ENCODE measurements around the gene KCNT2. TPM values are rescaled to one million over a fixed set of nuclear protein-coding genes. Genes with fewer than 3 reads are reported as not detected.

KCNT2 gene
- total RNA-seq, 1 donor from 2014 or later: 5.9 TPM

GRCh38 chr1:196545222-196545621 is 63.0 kb downstream of the KCNT2 start:
- DNase-seq (ENCODE audit: low read depth) (no peak), FAIRE-seq (no peak)
- Histone ChIP-seq H3K4me1 (ENCODE audit: insufficient read depth, low read length) (no peaks in the 10 kb centered on the region), H2AFZ (ENCODE audit: low read depth, low read length) (no peak overlapping the region), H3K36me3 (ENCODE audit: insufficient read depth, low read length) (no peaks in the 10 kb centered on the region), H4K20me1 (ENCODE audit: insufficient read depth, low read length) (no peaks in the 10 kb centered on the region), H3K27me3 (ENCODE audit: insufficient read depth, low read length) (no peaks in the 10 kb centered on the region), H3K4me3 (ENCODE audit: insufficient read depth, low read depth, low read length) (no peak overlapping the region), H3K27ac (ENCODE audit: low read depth, low read length) (no peak overlapping the region), H3K9me3 (ENCODE audit: insufficient read depth, low read depth, low read length) (no peaks in the 10 kb centered on the region), H3K79me2 (ENCODE audit: insufficient read depth, low read length) (no peaks in the 10 kb centered on the region), H3K4me2 (ENCODE audit: low read length) (no peak overlapping the region), H3K9ac (ENCODE audit: low read length) (no peak overlapping the region)
- Mint-ChIP-seq H3K27ac (ENCODE audit: unreplicated experiment) (no peak overlapping the region), H3K4me3 (ENCODE audit: unreplicated experiment) (no peak overlapping the region), H3K27me3 (ENCODE audit: low read depth, unreplicated experiment) (no peaks in the 10 kb centered on the region), H3K36me3 (ENCODE audit: low read depth, unreplicated experiment) (no peaks in the 10 kb centered on the region), H3K9me3 (ENCODE audit: unreplicated experiment) (no peaks in the 10 kb centered on the region), H3K4me1 (ENCODE audit: low read depth, unreplicated experiment) (no peaks in the 10 kb centered on the region)
- no peak for TF ChIP-seq EZH2 (IDR thresholded peaks at IDR 0.05; ENCODE audit: insufficient read depth, low read length)
- TF ChIP-seq, protein P1, sequence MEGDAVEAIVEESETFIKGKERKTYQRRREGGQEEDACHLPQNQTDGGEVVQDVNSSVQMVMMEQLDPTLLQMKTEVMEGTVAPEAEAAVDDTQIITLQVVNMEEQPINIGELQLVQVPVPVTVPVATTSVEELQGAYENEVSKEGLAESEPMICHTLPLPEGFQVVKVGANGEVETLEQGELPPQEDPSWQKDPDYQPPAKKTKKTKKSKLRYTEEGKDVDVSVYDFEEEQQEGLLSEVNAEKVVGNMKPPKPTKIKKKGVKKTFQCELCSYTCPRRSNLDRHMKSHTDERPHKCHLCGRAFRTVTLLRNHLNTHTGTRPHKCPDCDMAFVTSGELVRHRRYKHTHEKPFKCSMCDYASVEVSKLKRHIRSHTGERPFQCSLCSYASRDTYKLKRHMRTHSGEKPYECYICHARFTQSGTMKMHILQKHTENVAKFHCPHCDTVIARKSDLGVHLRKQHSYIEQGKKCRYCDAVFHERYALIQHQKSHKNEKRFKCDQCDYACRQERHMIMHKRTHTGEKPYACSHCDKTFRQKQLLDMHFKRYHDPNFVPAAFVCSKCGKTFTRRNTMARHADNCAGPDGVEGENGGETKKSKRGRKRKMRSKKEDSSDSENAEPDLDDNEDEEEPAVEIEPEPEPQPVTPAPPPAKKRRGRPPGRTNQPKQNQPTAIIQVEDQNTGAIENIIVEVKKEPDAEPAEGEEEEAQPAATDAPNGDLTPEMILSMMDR (IDR thresholded peaks at IDR 0.05; ENCODE audit: insufficient read depth, low read depth, low read length): no peak

GRCh38 chr1:196544617-196545016 is 63.6 kb downstream of the KCNT2 start:
- Histone ChIP-seq H3K9ac (ENCODE audit: low read length) (no peak overlapping the region), H3K79me2 (ENCODE audit: insufficient read depth, low read length) (no peaks in the 10 kb centered on the region), H3K9me3 (ENCODE audit: insufficient read depth, low read depth, low read length) (no peaks in the 10 kb centered on the region), H3K36me3 (ENCODE audit: insufficient read depth, low read length) (no peaks in the 10 kb centered on the region), H3K4me2 (ENCODE audit: low read length) (no peak overlapping the region), H3K27me3 (ENCODE audit: insufficient read depth, low read length) (no peaks in the 10 kb centered on the region), H4K20me1 (ENCODE audit: insufficient read depth, low read length) (no peaks in the 10 kb centered on the region), H3K4me1 (ENCODE audit: insufficient read depth, low read length) (no peaks in the 10 kb centered on the region), H3K27ac (ENCODE audit: low read depth, low read length) (no peak overlapping the region), H2AFZ (ENCODE audit: low read depth, low read length) (no peak overlapping the region), H3K4me3 (ENCODE audit: insufficient read depth, low read depth, low read length) (no peak overlapping the region)
- TF ChIP-seq, protein P1 (IDR thresholded peaks at IDR 0.05; ENCODE audit: insufficient read depth, low read depth, low read length): no peak
- no peak for TF ChIP-seq EZH2 (IDR thresholded peaks at IDR 0.05; ENCODE audit: insufficient read depth, low read length)
- DNase-seq (ENCODE audit: low read depth): no peak
- FAIRE-seq: no peak
- Mint-ChIP-seq H3K9me3 (ENCODE audit: unreplicated experiment) (no peaks in the 10 kb centered on the region), H3K27ac (ENCODE audit: unreplicated experiment) (no peak overlapping the region), H3K27me3 (ENCODE audit: low read depth, unreplicated experiment) (no peaks in the 10 kb centered on the region), H3K4me3 (ENCODE audit: unreplicated experiment) (no peak overlapping the region), H3K4me1 (ENCODE audit: low read depth, unreplicated experiment) (no peaks in the 10 kb centered on the region), H3K36me3 (ENCODE audit: low read depth, unreplicated experiment) (no peaks in the 10 kb centered on the region)

DNA sequence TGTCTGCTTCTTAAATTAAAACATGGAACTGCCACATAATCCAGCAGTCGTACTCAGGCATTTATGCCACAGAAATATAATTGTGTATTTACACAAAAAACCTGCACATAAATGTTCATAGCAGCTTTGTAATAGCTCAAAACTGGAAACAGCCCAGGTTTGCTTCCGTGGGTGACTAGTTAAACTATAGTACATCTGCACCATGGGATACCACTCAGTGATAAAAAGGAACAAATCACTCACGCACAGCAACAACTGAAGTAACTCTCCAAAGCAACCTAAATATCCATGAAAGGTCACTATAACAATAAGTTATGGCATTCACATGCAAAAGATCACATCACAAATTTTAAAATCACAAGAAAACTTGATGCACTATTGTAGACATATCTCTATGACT is 64.4 kb downstream of the KCNT2 start:
- Mint-ChIP-seq H3K27ac (ENCODE audit: unreplicated experiment) (no peak overlapping the region), H3K4me1 (ENCODE audit: low read depth, unreplicated experiment) (no peaks in the 10 kb centered on the region), H3K36me3 (ENCODE audit: low read depth, unreplicated experiment) (no peaks in the 10 kb centered on the region), H3K27me3 (ENCODE audit: low read depth, unreplicated experiment) (no peaks in the 10 kb centered on the region), H3K9me3 (ENCODE audit: unreplicated experiment) (no peaks in the 10 kb centered on the region), H3K4me3 (ENCODE audit: unreplicated experiment) (no peak overlapping the region)
- no peak overlapping the region for H2AFZ ChIP-seq (ENCODE audit: low read depth, low read length)
- no peaks in the 10 kb centered on the region for H3K79me2 ChIP-seq (ENCODE audit: insufficient read depth, low read length)
- DNase-seq (ENCODE audit: low read depth) (no peak), FAIRE-seq (peak; percentile 39)
- H3K36me3 ChIP-seq (ENCODE audit: insufficient read depth, low read length): no peaks in the 10 kb centered on the region
- no peaks in the 10 kb centered on the region for H3K4me1 ChIP-seq (ENCODE audit: insufficient read depth, low read length)
- no peaks in the 10 kb centered on the region for H4K20me1 ChIP-seq (ENCODE audit: insufficient read depth, low read length)
- no peak overlapping the region for H3K4me2 ChIP-seq (ENCODE audit: low read length)
- no peaks in the 10 kb centered on the region for H3K27me3 ChIP-seq (ENCODE audit: insufficient read depth, low read length)
- TF ChIP-seq, protein P1 (IDR thresholded peaks at IDR 0.05; ENCODE audit: insufficient read depth, low read depth, low read length): no peak
- no peak for TF ChIP-seq EZH2 (IDR thresholded peaks at IDR 0.05; ENCODE audit: insufficient read depth, low read length)
- H3K27ac ChIP-seq (ENCODE audit: low read depth, low read length): no peak overlapping the region
- no peaks in the 10 kb centered on the region for H3K9me3 ChIP-seq (ENCODE audit: insufficient read depth, low read depth, low read length)
- H3K4me3 ChIP-seq (ENCODE audit: insufficient read depth, low read depth, low read length): no peak overlapping the region
- H3K9ac ChIP-seq (ENCODE audit: low read length): no peak overlapping the region
